CD4-positive, alpha-beta T cell treated with Interleukin-21 for 1 hour (primary cell): Measurements from ENCODE around the gene INSL3.

ENCODE experiments used
- DNase-seq: peaks from one replicate; pipeline ENCODE4 v3.0.0-alpha.2; 2020

INSL3 gene

GRCh38 chr19:17843908-17844490, 22.7 kb upstream of the INSL3 start:
- no peak for DNase-seq

- DNase-seq, result no peak
Observed at GRCh38 chr19:17843292-17843827, 22.0 kb upstream of the INSL3 start.

- no peak for DNase-seq
Observed at GRCh38 chr19:17842663-17843291, 21.5 kb upstream of the INSL3 start.

- peak; percentile 61 for DNase-seq
Observed at GRCh38 chr19:17841810-17842662, 20.7 kb upstream of the INSL3 start.

- DNase-seq, result no peak
Observed at GRCh38 chr19:17841371-17841809, 20.1 kb upstream of the INSL3 start.

- DNase-seq, result no peak
Observed at GRCh38 chr19:17840019-17840418, 18.7 kb upstream of the INSL3 start.

GRCh38 chr19:17837972-17838371, 16.7 kb upstream of the INSL3 start:
- no peak for DNase-seq

- DNase-seq, result no peak
Observed at GRCh38 chr19:17836530-17836929, 15.2 kb upstream of the INSL3 start.

GRCh38 chr19:17835182-17836006, 14.1 kb upstream of the INSL3 start:
- DNase-seq, result no peak

- DNase-seq, result peak; percentile 29
Observed at GRCh38 chr19:17834350-17835181, 13.2 kb upstream of the INSL3 start.

GRCh38 chr19:17832443-17833208, 11.3 kb upstream of the INSL3 start:
- no peak for DNase-seq

- DNase-seq, result no peak
Observed at GRCh38 chr19:17831419-17831888, 10.1 kb upstream of the INSL3 start.

GRCh38 chr19:17830567-17831418, 9.5 kb upstream of the INSL3 start:
- peak; percentile 55 for DNase-seq

- DNase-seq, result no peak
Observed at GRCh38 chr19:17829855-17830566, 8.7 kb upstream of the INSL3 start.

- DNase-seq, result no peak
Observed at GRCh38 chr19:17826508-17827056, 5.3 kb upstream of the INSL3 start.

GRCh38 chr19:17824339-17824738, 3.0 kb upstream of the INSL3 start:
- DNase-seq, result no peak

- DNase-seq, result no peak
Observed at GRCh38 chr19:17817668-17818363, 3.5 kb downstream of the INSL3 start.

- DNase-seq, result no peak
Observed at GRCh38 chr19:17812099-17812498, 9.2 kb downstream of the INSL3 start.
